HG03354 (cell line): ENCODE data around the gene SH3D19.
A peak's percentile ranks its signal among the peaks of the same experiment; 100 is the strongest.

Experiments used
- ATAC-seq: cut with Tn5 transposase; IDR thresholded peaks from one replicate; pipeline ENCODE4 v1.9.1; 2021; ENCODE audit warnings: mild to moderate bottlenecking; ENCODE audit not compliant: unreplicated experiment, poor library complexity, severe bottlenecking

Gene SH3D19, protein sequence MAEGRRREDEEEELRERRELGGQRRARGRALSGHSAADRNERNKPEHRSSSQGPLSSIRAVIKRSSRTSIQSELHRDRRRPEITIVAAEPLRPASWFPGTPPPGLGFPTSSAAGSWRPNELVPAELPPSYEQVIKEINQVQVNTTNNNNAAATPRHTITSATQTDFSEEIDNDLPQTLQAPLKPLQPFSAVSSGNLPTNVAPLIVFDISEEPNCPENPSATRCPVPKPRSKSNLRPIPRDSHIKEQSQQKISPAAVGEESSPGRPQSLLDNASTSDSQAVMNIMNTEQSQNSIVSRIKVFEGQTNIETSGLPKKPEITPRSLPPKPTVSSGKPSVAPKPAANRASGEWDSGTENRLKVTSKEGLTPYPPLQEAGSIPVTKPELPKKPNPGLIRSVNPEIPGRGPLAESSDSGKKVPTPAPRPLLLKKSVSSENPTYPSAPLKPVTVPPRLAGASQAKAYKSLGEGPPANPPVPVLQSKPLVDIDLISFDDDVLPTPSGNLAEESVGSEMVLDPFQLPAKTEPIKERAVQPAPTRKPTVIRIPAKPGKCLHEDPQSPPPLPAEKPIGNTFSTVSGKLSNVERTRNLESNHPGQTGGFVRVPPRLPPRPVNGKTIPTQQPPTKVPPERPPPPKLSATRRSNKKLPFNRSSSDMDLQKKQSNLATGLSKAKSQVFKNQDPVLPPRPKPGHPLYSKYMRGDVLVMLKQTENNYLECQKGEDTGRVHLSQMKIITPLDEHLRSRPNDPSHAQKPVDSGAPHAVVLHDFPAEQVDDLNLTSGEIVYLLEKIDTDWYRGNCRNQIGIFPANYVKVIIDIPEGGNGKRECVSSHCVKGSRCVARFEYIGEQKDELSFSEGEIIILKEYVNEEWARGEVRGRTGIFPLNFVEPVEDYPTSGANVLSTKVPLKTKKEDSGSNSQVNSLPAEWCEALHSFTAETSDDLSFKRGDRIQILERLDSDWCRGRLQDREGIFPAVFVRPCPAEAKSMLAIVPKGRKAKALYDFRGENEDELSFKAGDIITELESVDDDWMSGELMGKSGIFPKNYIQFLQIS

DNA sequence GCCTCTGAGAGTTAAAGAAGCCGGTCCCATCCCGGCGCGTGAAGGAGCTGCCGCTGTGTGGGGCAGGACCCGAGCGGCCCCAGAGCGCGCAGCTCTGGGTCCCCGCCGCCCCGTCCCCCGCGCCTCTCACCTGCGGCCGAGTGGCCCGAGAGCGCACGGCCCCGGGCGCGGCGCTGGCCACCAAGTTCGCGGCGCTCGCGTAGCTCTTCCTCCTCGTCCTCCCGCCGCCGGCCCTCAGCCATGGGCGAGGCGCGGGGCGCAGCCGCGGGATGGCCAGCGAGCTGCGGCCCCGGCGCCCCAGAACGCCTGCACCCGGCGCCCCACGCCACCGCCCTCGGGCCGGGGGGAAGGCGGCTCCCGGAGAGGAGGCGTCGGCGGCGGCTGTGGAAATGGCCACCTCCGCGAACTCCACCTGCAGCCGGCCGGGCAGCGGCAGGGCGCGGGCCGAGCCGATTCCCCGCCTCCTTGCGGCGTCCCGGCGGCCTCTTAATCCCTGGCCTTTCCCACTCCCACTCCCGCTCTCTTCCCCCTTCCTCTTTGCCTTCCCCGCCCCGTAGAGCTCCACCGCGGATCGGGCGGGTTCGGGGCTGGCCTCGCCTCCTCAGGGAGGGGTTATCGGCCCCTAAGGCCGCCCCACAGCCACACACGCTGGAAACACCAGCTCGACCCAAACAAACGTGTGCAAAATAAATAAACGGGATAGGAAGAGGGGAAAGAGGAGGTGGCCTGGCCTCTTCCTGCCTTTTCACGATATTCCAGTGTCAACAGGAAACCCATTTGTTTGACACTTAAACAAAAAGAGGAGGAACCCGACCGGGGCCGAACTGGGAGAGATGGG, at the start of gene SH3D19:
SH3D19 (minus strand) TSS at position 495 of the 838 bp plus-strand sequence; CDS start at position 242, 253 bp downstream.
- ATAC-seq = no peak

DNA sequence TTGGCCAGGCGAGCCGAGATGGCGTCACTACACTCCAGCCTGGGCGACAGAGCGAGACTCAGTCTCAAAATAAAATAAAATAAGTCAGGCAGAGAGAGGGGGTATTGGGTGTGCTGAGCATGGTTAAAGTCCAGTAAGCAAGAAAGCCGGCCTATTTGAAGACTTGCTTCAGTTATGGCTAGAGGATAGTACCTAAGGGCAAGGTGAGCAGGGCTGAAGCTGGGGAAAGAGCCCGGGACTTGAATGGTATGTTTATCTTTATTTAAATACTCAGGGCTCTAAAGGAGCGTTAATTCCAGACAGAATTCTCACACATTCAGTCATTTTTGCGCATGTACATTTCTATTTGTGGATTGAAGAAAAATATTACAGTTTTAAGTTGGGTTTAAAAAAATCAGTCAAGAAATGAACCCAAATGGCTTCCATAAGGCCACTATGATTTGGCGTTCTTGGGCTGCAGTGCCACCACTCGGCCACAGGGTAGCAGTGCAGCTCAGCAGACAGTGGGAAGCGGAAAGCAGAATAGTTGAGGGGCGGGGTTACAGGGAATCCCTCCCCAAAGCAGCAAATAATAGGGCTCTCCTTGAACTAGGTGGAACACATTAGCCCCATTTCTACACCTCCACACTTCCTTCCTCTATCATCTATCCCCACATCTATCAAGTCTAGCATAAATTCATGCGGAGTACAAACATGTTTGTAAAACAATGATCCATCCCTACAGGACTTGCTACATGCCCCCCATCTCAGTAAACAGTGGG, 37.2 kb upstream of the SH3D19 start:
- ATAC-seq = peak; percentile 100

DNA sequence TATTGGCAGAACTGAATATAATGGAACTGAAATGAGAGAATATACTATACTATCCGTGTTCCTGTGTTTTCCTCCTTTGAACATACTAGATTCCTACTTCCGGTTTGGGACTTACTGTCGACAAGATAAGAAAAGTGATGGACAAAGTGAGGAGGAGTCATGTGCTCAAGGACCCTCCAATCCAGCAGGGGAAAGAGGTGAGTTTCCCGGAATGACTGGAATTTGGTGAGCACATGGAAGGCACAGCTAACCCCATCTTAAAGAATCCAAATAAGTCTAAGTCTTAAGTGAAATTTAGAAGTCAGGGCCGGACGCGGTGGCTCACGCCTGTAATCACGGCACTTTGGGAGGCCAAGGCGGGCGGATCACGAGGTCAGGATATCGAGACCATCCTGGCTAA, 36.6 kb upstream of the SH3D19 start:
- ATAC-seq = no peak

DNA sequence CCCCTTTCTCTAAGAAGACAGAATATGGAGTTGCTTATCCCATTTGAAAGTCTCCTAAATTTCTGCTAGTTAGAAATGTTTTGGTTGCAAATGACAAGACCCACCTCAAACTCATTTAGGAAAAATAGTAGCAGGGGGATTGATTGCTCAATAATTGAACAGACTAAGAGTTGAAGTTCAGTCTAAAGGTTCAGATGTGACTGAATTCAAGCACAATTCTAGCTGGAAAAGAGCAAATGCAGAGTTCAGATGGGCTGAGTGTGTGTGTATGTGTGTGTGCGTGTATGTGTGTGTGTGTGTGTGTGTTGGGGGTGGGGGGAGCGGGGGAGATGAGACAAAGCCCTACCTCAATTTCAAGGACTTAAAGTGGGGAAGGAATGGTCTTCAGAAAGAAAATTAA, 35.7 kb upstream of the SH3D19 start:
- ATAC-seq = no peak

DNA sequence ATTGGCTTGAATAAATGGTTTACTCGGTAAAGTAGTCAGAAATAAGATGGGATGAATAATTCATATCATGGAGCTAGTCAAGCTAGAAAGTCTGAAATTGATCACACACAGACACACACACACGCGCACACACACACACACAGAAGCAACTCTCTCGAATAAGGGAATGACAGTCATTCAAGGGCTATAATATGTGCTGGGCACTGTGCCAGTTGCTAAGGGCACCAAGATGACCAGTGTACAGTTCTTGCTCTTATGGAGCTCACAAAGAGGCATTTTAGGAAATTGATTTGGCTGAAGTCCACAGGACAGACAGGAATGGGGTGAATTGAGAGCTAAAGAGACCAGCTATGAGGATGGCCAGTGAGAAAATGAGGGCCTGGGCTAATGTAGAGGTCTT, 34.2 kb upstream of the SH3D19 start:
- ATAC-seq = no peak

DNA sequence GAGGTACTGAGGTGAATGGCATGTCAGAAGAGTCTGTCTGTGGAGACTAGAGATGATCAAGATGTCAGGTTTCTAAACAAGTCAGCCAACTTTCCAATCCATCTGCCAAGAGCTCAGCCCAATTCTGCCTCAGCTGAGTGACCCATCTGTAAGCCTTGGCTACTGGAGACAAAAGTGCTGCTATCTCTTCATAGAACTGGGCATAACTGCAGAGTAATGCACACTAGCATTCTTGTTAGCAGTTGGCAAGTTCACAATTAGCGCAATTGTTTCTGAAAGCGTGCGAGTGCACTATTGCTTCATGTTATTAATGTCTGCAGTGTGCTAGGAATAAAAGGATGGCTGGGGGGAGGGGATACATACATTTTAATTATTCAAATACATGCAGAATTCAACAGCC, 32.9 kb upstream of the SH3D19 start:
- ATAC-seq = no peak

DNA sequence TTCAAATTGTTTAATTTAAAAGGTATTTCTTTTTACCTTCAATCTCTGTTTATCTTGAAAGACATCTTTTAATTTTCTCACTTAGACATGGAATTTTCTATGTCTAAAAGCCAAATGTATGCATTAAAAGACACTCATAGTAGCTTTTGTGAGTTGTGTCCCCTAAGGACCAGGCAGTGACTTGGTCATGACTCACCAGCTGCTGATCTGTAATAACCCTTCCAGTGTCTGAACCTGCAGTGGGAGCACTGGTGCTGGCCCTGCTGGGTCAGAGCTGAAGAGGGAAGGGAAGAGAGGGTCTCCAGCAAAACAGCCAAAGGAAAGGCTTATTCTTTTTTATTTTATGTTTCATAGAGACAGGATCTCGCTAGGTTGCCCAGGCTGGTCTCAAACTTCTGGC, 31.1 kb upstream of the SH3D19 start:
- no peak for ATAC-seq

DNA sequence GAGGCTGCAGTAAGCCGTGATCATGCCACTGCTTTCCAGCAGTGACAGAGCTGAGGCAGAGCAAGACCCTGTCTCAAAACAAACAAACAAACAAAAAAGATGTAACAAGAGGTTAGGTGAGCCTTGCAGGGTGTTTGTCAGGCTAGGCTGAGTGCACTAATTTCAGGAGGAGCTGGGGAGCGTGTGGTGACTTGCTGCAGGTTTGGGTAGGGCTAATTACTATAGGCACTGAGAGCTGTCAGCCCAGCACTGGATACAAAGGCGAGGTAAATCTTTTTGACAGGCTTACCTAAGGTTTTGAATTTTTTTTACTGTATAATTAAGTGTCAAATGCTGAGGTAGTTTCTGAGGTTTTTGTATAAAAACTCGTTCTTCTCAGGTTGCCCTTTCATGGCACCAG, 29.8 kb upstream of the SH3D19 start:
- ATAC-seq = no peak

DNA sequence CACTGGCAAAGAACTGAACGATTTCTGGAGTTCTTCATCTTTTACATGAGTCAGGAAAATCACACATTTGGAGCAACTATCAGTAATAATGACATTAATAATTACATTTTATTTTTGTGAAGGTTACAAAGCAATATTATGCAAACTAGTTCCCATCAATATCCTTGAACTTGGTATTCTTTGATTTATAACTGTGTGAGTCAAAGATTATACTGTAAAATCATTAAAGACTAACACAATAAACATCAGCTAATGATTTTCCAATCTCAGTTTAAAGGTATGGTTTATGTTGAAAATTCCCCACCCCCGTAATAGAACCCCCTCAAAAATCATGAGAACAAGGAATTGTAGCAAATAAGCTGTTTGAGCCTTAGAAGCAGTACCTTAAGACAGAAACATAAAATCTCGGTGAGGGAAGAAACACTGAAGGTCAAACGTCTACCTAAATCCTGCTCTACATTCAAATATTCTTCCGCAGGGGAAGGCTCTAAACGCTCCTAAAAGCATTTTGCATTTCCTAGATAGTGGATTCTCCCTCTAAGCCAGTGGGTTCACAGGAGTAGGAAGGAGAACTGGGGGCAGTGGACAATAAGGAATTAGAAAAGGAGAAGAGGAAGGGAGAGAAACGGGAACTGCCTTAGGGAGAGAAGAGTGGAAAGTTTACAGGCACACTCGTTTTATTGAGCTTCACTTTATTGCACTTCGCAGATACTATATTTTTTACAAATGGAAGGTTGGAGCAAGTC, 22.3 kb upstream of the SH3D19 start:
- no peak for ATAC-seq

DNA sequence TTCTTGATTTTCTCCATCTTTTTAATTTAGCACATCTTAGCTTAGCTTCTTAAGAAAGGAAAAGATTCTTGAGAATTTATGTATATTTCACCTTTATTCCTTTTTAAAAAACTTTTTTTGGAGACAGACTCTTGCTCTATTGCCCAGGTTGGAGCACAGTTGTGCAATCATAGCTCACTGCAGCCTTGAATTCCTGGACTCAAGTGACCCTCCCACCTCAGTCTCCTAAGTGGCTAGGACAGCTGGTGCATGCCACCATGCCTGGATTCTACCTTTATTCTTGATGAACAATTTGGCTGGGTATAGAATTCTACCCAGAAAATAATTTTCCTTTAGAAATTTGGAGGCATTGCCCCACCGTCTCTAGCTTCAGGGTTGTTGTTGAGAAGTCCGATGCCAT, 19.5 kb upstream of the SH3D19 start:
- no peak for ATAC-seq

DNA sequence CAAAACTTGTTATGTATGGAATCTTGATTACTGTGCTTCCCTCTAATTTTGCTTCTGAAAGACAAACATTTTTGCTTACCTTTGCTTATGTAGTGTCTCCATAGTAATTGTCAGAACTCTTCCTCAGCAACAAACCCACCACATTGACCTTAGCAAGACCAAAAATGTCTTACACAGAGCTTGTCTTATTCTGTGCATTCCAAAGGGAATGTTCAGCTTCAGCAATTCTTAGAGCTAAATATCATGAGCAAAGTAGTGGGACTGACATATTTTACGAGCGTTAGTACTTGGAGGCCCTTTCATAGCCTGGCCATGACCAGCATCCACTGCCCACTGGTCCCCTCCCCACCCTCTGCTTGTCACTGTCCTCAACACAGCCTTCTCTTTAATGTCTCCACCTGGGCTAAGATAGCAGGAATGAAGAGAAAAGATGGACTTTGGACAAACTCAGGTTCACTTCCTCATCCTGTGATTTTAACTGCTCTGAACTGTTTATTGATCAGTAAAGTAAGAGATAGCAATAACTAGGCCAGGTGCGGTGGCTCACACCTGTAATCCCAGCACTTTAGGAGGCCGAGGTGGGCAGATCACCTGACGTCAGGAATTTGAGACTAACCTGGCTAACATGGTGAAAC, 15.5 kb upstream of the SH3D19 start:
- ATAC-seq = no peak

DNA sequence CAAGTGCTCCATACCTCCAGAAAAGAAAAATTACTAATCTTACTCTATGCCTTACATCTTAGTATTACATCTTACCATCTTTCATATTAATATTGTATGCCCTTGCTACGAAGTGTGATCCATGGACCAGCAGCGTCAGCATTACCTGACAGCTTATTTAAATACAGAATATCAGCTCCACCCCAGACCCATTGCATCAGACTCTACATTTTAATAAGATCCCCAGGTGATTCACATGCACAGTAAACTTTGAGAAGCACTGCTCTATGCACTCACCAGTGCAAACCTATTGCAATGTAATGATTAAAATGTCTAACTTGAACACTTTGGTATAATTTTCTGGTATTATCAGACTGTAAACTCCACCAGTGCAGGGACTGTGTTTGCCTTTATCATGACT, 14.1 kb upstream of the SH3D19 start:
- no peak for ATAC-seq

DNA sequence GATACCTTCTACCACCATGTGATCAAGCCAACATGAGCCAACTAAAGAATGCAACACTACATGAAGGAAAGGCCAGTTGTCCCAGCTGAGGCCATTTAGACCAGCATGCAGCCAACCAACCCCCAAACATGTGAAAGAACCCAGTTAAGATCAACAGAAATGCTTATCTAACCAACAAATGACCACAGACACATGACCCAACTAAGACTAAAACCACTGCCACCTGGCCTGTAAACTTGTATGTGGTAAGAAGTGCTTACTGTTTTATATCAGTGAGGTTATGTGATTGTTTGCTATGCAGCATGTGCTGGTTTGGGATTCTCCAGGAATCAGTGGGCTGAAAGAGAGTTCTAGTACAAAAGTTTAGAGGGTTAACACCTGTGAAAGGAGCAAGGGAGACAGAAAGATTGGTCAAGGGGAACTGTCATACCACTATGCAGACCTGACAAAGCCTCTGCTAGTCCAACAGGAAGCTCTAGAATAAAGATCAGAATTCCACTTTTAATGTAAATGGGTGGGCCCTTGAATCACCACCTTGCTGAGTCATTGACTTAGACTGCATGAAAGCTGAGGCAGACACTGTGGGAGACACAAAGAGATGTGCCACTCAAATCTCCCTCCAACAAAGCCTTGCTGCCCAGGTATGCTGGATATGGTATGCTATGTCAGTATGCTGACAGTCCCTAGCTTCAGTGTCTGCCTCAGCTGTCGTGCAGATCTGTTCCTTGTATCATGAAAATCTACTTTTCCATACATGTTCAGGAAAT, 6.1 kb upstream of the SH3D19 start:
- ATAC-seq = no peak

DNA sequence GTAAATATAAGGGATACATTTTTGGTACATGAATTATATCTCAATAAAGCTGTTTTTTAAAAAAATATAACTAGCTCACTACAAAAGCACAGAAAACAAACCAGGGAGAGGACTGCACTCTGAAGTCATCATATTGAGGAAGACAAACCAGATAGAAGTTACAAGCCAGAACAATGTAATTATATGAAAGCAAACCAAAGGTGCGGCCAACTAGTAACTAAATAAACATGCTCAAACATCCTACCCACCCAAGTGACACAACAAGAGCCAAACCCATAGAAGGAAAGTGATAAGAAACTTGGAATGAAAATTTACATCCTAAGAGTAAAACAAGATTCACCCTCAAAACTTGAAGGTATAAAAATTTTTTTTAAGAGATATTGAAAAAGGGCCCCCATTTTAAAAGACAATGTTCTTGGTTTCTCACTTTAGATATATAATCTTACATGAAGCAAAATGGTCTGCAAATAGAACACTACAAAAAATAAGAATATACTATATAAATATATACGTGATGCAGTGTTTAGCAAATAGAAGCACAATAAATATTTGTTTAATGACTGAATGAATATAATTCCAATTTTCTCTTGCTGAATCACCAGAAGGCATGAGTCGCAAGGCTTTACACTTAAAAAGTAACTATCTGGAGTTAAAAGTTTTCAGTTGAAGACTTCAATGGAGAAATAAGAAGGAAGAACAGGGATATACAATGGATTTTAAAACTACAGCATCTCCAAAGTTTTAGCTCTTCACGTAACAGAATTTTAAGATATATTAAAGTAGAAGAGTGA, 4.0 kb upstream of the SH3D19 start:
- no peak for ATAC-seq

DNA sequence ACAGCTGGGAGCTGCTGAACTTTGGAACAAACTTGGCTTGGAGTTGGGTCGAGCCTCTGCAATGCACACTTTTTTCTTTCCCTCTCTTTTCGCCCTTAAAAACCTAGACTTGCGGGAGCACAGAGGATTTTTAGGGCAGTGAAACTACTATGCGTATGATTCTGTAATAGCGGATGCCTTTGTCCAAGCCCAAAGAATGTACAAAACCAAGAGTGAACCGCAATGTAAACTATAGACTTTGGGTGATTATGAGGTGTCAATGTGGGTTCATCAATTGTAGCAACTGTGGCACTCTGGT, 493 bp upstream of the SH3D19 start:
- no peak for ATAC-seq

DNA sequence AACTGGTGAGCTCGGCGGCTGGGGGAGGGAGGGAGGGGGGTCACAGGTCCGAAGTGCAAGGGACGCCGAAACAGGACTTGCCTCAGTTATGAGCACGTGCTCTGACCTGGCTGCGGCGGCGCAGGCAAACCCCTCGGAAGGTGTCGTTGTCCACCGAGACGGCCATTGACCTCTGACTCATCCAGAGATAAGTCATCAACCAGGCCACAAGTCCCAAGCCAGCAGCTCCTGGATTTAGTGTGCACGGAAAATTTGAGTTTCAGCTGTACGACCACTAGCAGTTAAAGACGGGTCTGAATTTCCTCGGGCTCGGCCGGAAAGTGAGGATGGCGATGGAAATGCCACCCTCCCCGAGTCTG, 674 bp downstream of the SH3D19 start:
- no peak for ATAC-seq
